IMR-90 (cell line): Measurements from ENCODE around the gene PSD. TPM values are rescaled to one million over a fixed set of nuclear protein-coding genes. Genes with fewer than 3 reads are reported as not detected.

ENCODE experiments used
- ATAC-seq: fragments of 200-7000 bp; cut with Tn5 transposase; 2 replicates; pipeline ENCODE4 v1.9.1; 2020; ENCODE audit warnings: low read depth, mild to moderate bottlenecking, moderate library complexity
- BruUV-seq: library from RNA; stranded (reverse); fragments of 400-500 nt; replicated peaks from 2 replicates; lab custom pipeline; 2021; lab: Mats Ljungman, UMichigan
- CTCF ChIA-PET: fragments of 300-600 bp; formaldehyde crosslinking; extraction: SDS; loops from one replicate; lab custom pipeline; 2021; ENCODE audit warnings: antibody characterized with exemption; lab: Yijun Ruan, JAX
- POLR2A ChIA-PET: fragments of 300-600 bp; sonication (Branson Sonifier 250); formaldehyde crosslinking; loops from one replicate; lab custom pipeline; 2022; ENCODE audit warnings: antibody characterized with exemption; ENCODE audit not compliant: unreplicated experiment; lab: Charles Lee
- DNase-seq: peaks from one replicate; pipeline ENCODE4 v3.0.0; 2013
- H2AFZ ChIP-seq: replicated peaks from 2 replicates; pipeline ENCODE3; 2013; ENCODE audit warnings: low read length, mild to moderate bottlenecking; ENCODE audit not compliant: poor library complexity
- H2AK5ac ChIP-seq: 2 replicates; pipeline ENCODE4 v1.6.1; 2013; ENCODE audit warnings: low read depth, low read length, inconsistent platforms
- H2AK9ac ChIP-seq: replicated peaks from 2 replicates; pipeline ENCODE3; 2013; ENCODE audit warnings: mild to moderate bottlenecking, low read depth, low read length, moderate library complexity; ENCODE audit not compliant: poor library complexity
- H2BK120ac ChIP-seq: 2 replicates; pipeline ENCODE4 v1.6.1; 2013; ENCODE audit warnings: low read depth, low read length, inconsistent platforms
- H2BK15ac ChIP-seq: 3 replicates; pipeline ENCODE4 v1.6.1; 2013; ENCODE audit warnings: low read depth, low read length, inconsistent platforms
- H2BK20ac ChIP-seq: 2 replicates; pipeline ENCODE4 v1.6.1; 2013; ENCODE audit warnings: low read depth, mild to moderate bottlenecking, inconsistent platforms, low read length, moderate library complexity
- H2BK5ac ChIP-seq: 2 replicates; pipeline ENCODE4 v1.6.1; 2013; ENCODE audit warnings: mild to moderate bottlenecking, low read depth, low read length, inconsistent platforms; ENCODE audit not compliant: poor library complexity, severe bottlenecking
- H3K14ac ChIP-seq: replicated peaks from 2 replicates; pipeline ENCODE4 v1.6.1; 2013; ENCODE audit warnings: low read depth, low read length, inconsistent platforms
- H3K18ac ChIP-seq: 2 replicates; pipeline ENCODE4 v1.6.1; 2013; ENCODE audit warnings: low read depth, low read length, control low read depth
- H3K23ac ChIP-seq: 2 replicates; pipeline ENCODE4 v1.6.1; 2013; ENCODE audit warnings: low read depth, low read length, inconsistent platforms
- H3K27ac ChIP-seq: 2 replicates; pipeline ENCODE4 v1.5.1; 2013; ENCODE audit warnings: mild to moderate bottlenecking, control low read depth, low read length; ENCODE audit not compliant: insufficient read depth
- H3K27me3 ChIP-seq: 2 replicates; pipeline ENCODE4 v1.6.1; 2013; ENCODE audit warnings: low read length; ENCODE audit not compliant: control insufficient read depth, insufficient read depth
- H3K36me3 ChIP-seq: 2 replicates; pipeline ENCODE4 v1.6.1; 2013; ENCODE audit warnings: low read length, mixed read lengths; ENCODE audit not compliant: control insufficient read depth, insufficient read depth
- H3K4ac ChIP-seq: 2 replicates; pipeline ENCODE4 v1.6.1; 2013; ENCODE audit warnings: low read depth, low read length, inconsistent platforms
- H3K4me1 ChIP-seq: 2 replicates; pipeline ENCODE4 v1.6.1; 2013; ENCODE audit warnings: low read length, mixed read lengths; ENCODE audit not compliant: control insufficient read depth, insufficient read depth
- H3K4me2 ChIP-seq: 2 replicates; pipeline ENCODE4 v1.6.1; 2013; ENCODE audit warnings: low read depth, mild to moderate bottlenecking, control low read depth, low read length, moderate library complexity
- H3K4me3 ChIP-seq: 2 replicates; pipeline ENCODE4 v1.5.1; 2013; ENCODE audit warnings: low read depth, mild to moderate bottlenecking, control low read depth, low read length, moderate library complexity; ENCODE audit not compliant: insufficient read depth
- H3K56ac ChIP-seq: 2 replicates; pipeline ENCODE4 v1.6.1; 2013; ENCODE audit warnings: low read length, inconsistent platforms; ENCODE audit not compliant: insufficient read depth; ENCODE audit errors: extremely low read depth
- H3K79me1 ChIP-seq, 2 experiments: 2 replicates each; pipeline ENCODE4 v1.6.1; 2013; ENCODE audit warnings: low read length in 2 of 2, inconsistent platforms in 1 of 2, low read depth in 1 of 2
- H3K9ac ChIP-seq: 2 replicates; pipeline ENCODE4 v1.6.1; 2013; ENCODE audit warnings: low read depth, low read length, control low read depth
- H3K9me1 ChIP-seq: 2 replicates; pipeline ENCODE4 v1.6.1; 2013; ENCODE audit warnings: low read length, inconsistent platforms; ENCODE audit not compliant: insufficient read depth
- H3K9me3 ChIP-seq: 2 replicates; pipeline ENCODE4 v1.6.1; 2013; ENCODE audit warnings: low read length; ENCODE audit not compliant: control insufficient read depth, insufficient read depth
- H4K20me1 ChIP-seq: 2 replicates; pipeline ENCODE4 v1.6.1; 2013; ENCODE audit warnings: low read length, inconsistent platforms; ENCODE audit not compliant: insufficient read depth
- H4K5ac ChIP-seq: 2 replicates; pipeline ENCODE4 v1.6.1; 2013; ENCODE audit warnings: mild to moderate bottlenecking, low read depth, low read length, control low read depth
- H4K8ac ChIP-seq, 2 experiments: 2 replicates each; pipeline ENCODE4 v1.6.1; 2013; ENCODE audit warnings: low read depth in 2 of 2, low read length in 2 of 2, control low read depth in 1 of 2, inconsistent platforms in 1 of 2
- H4K91ac ChIP-seq: 2 replicates; pipeline ENCODE4 v1.6.1; 2013; ENCODE audit warnings: low read depth, low read length, inconsistent platforms; ENCODE audit not compliant: insufficient read depth
- CEBPB ChIP-seq: IDR thresholded peaks from 2 replicates; pipeline ENCODE4 v1.6.1; 2012; ENCODE audit warnings: low read depth, low read length, improper control_type of control experiment
- SMC3 ChIP-seq: fragments of 150-350 bp; IDR thresholded peaks from 2 replicates; pipeline ENCODE4 v1.6.1; 2016; ENCODE audit warnings: low read depth, mild to moderate bottlenecking, antibody characterized with exemption, low read length, moderate library complexity
- WGBS, 2 experiments: methylation state at CpG; one replicate each; pipeline versions ENCODE4 v1.1.5 to v1.1.7; 2013; ENCODE audit warnings: missing lambda C conversion rate in 2 of 2; ENCODE audit not compliant: insufficient read length in 1 of 2; ENCODE audit errors: extremely low coverage in 2 of 2; 5-methylcytosine and 5-hydroxymethylcytosine counted together
- dilution Hi-C: fragments of 300-500 bp; cut with HindIII; formaldehyde crosslinking; loops from one replicate; pipeline ENCODE4 v1.14.3; 2018; ENCODE audit warnings: low sequenced_read_pairs; ENCODE audit not compliant: unreplicated experiment
- in situ Hi-C: fragments of 300-500 bp; cut with MboI; formaldehyde crosslinking; loops from 3 replicates; pipeline ENCODE4 v1.14.3; 2019; ENCODE audit warnings: low sequenced_read_pairs, inconsistent platforms, mixed read lengths
- intact Hi-C: fragments of 100-400 bp; cut with micrococcal nuclease; formaldehyde crosslinking; loops from 2 replicates; pipeline ENCODE4 v1.10.0; 2022
- polyA plus RNA-seq, 3 experiments: library from polyadenylated mRNA; depleted of rRNA; stranded (reverse); fragments of >200 nt; gene quantifications; 2 replicates each; pipeline ENCODE4 v1.2.3, GENCODE V29; 2012; ENCODE audit warnings: low replicate concordance in 1 of 3
- total RNA-seq: library from RNA; depleted of rRNA; stranded (reverse); fragments of >200 nt; gene quantifications from 2 replicates; pipeline ENCODE4 v1.2.3, GENCODE V29; 2012

The PSD gene
- total and polyA plus RNA-seq, 2 of the 4 experiments (the other 2 are of a cell fraction): 2.0 to 4.4 TPM

GRCh38 chr10:102384606-102385429 is 33.8 kb downstream of the PSD start:
- intact Hi-C loops: no loop called here
- Histone ChIP-seq H3K23ac (no peak overlapping the region), H2AK9ac (no peak overlapping the region), H3K56ac (no peak overlapping the region), H3K18ac (no peak overlapping the region), H3K79me1 (no peaks in the 10 kb centered on the region), H3K36me3 (peaks cover 33% of the 10 kb centered on the region), H3K4me1 (peaks cover 3% of the 10 kb centered on the region; the same call in 1 of the 2 replicates), H2AK5ac (no peak overlapping the region), H2BK15ac (no peak overlapping the region), H2BK5ac (no peak overlapping the region), H3K27me3 (no peaks in the 10 kb centered on the region), H3K14ac (no peak overlapping the region), H3K9ac (no peak overlapping the region), H3K27ac (no peak overlapping the region), H3K4ac (no peak overlapping the region), H3K4me2 (no peak overlapping the region), H4K8ac (no peak overlapping the region), H3K9me1 (no peaks in the 10 kb centered on the region), H3K4me3 (no peak overlapping the region), H4K91ac (no peak overlapping the region), H3K9me3 (no peaks in the 10 kb centered on the region), H2BK120ac (no peak overlapping the region), H4K20me1 (no peaks in the 10 kb centered on the region; the same call in 1 of the 2 replicates), H4K5ac (peak overlapping the region; percentile 13; the same call in 1 of the 2 replicates), H2AFZ (no peak overlapping the region), H2BK20ac (no peak overlapping the region)
- ATAC-seq: peak; percentile 82
- TF ChIP-seq CEBPB (peak; percentile 70), SMC3 (no peak)
- no TSS peak for BruUV-seq
- in situ Hi-C loops: no loop called here
- ChIA-PET CTCF (interaction anchor here (0.7 to 1.7 kb wide), 5 partner anchors 9 to 101 kb away, joined by 3 to 8 read pairs (median 4); no protein-coding TSS in a partner anchor), POLR2A (no interaction called here)
- WGBS, 2 experiments: 80% methylated on average over 1 of the region's 4 CpGs; no CpG with 5 or more reads in 1 of the 2 experiments
- dilution Hi-C loops: no loop called here
- DNase-seq: peak; percentile 40
